Measurements from ENCODE around the gene UTP15. TPM values are rescaled to one million over a fixed set of nuclear protein-coding genes. Genes with fewer than 3 reads are reported as not detected.

Gene UTP15
- total RNA-seq, 1 donor from 2014 or later, result 10.2 TPM

- no peaks in the 10 kb centered on the region for H3K27me3 ChIP-seq (ENCODE audit: low read depth)
- intact Hi-C loops (cut with micrococcal nuclease), result no loop called here
- H3K36me3 ChIP-seq, result no peaks in the 10 kb centered on the region
- H3K27ac ChIP-seq (replicated peaks), result no peak overlapping the region
- no peaks in the 10 kb centered on the region for H3K4me1 ChIP-seq
- no peak for TF ChIP-seq CTCF (IDR thresholded peaks at IDR 0.05; ENCODE audit: borderline replicate concordance)
- H3K4me3 ChIP-seq, result no peak overlapping the region
- DNase-seq, result no peak
- peaks cover 14% of the 10 kb centered on the region for H3K9me3 ChIP-seq (replicated peaks)
These were observed 40.7 kb downstream of the UTP15 start for GRCh38 chr5:73606206-73606753.

- Histone ChIP-seq H3K27ac (replicated peaks) (no peak overlapping the region), H3K9me3 (replicated peaks) (peaks cover 4% of the 10 kb centered on the region), H3K4me3 (no peak overlapping the region), H3K36me3 (no peaks in the 10 kb centered on the region), H3K27me3 (ENCODE audit: low read depth) (peaks cover 5% of the 10 kb centered on the region), H3K4me1 (no peaks in the 10 kb centered on the region)
- intact Hi-C loops (cut with micrococcal nuclease), result no loop called here
- no peak for TF ChIP-seq CTCF (IDR thresholded peaks at IDR 0.05; ENCODE audit: borderline replicate concordance)
- DNase-seq, result no peak
These were observed 41.7 kb downstream of the UTP15 start for GRCh38 chr5:73607228-73607627.

GRCh38 chr5:73612799-73613198, 47.3 kb downstream of the UTP15 start:
- no peak for DNase-seq
- intact Hi-C loops (cut with micrococcal nuclease), result no loop called here

GRCh38 chr5:73615085-73615484, 49.5 kb downstream of the UTP15 start:
- no peaks in the 10 kb centered on the region for H3K36me3 ChIP-seq
- peaks cover 5% of the 10 kb centered on the region for H3K27me3 ChIP-seq (ENCODE audit: low read depth)
- no peak overlapping the region for H3K4me3 ChIP-seq
- no peak for DNase-seq
- no peaks in the 10 kb centered on the region for H3K4me1 ChIP-seq
- no peak for TF ChIP-seq CTCF (IDR thresholded peaks at IDR 0.05; ENCODE audit: borderline replicate concordance)
- intact Hi-C loops (cut with micrococcal nuclease), result no loop called here
- no peak overlapping the region for H3K27ac ChIP-seq (replicated peaks)
- H3K9me3 ChIP-seq (replicated peaks), result no peaks in the 10 kb centered on the region

More at GRCh38 chr5:73612799-73613198, 47.3 kb downstream of the UTP15 start:
- no peak for TF ChIP-seq CTCF (IDR thresholded peaks at IDR 0.05; ENCODE audit: borderline replicate concordance)
- Histone ChIP-seq H3K4me3 (no peak overlapping the region), H3K4me1 (no peaks in the 10 kb centered on the region), H3K27me3 (ENCODE audit: low read depth) (peaks cover 5% of the 10 kb centered on the region), H3K27ac (replicated peaks) (no peak overlapping the region), H3K36me3 (no peaks in the 10 kb centered on the region), H3K9me3 (replicated peaks) (no peaks in the 10 kb centered on the region)

GRCh38 chr5:73615947-73616346, 50.4 kb downstream of the UTP15 start:
- TF ChIP-seq CTCF (IDR thresholded peaks at IDR 0.05; ENCODE audit: borderline replicate concordance), result no peak
- no peak overlapping the region for H3K4me3 ChIP-seq
- H3K36me3 ChIP-seq, result no peaks in the 10 kb centered on the region
- no peaks in the 10 kb centered on the region for H3K9me3 ChIP-seq (replicated peaks)
- no peak for DNase-seq
- intact Hi-C loops (cut with micrococcal nuclease), result no loop called here
- peaks cover 5% of the 10 kb centered on the region for H3K27me3 ChIP-seq (ENCODE audit: low read depth)
- H3K4me1 ChIP-seq, result no peaks in the 10 kb centered on the region
- H3K27ac ChIP-seq (replicated peaks), result no peak overlapping the region
